Hair follicle dermal papilla cell (primary cell): Measurements from ENCODE around the gene PLVAP. TPM values are rescaled to one million over a fixed set of nuclear protein-coding genes. Genes with fewer than 3 reads are reported as not detected.

Experiments
- total RNA-seq: library from RNA; depleted of rRNA; stranded (reverse); fragments of >200 nt; gene quantifications from 2 replicates; pipeline ENCODE4 v1.2.3, GENCODE V29; 2012

The PLVAP gene
- total RNA-seq: under 0.01 TPM in 1 of 2 replicates, not detected in the other

GRCh38 chr19:17376935-17377600, at the start of gene PLVAP:
PLVAP (minus strand) TSS chr19:17377342; CDS start chr19:17377288, 54 bp downstream.

GRCh38 chr19:17419621-17420474, 42.7 kb upstream of the PLVAP start, which contains the start of gene MVB12A:
MVB12A (plus strand) TSS chr19:17420047; CDS start chr19:17420136, 89 bp downstream.

GRCh38 chr19:17405250-17406045, 28.3 kb upstream of the PLVAP start, which contains the start of gene BST2:
BST2 (minus strand) TSS chr19:17405630; CDS start chr19:17405575, 55 bp downstream.

GRCh38 chr19:17393914-17394313, 16.8 kb upstream of the PLVAP start, which contains the start of gene CCDC194:
CCDC194 (minus strand) TSS chr19:17394196; CDS start chr19:17394158, 38 bp downstream.

GRCh38 chr19:17336872-17337674, 40.1 kb downstream of the PLVAP start, which contains the start of gene GTPBP3:
GTPBP3 (plus strand) TSS chr19:17337553; CDS start chr19:17337612, 59 bp downstream.

GRCh38 chr19:17334414-17335409, 42.4 kb downstream of the PLVAP start, which contains the start of gene ANO8:
ANO8 (minus strand) TSS chr19:17334855; CDS start chr19:17334670, 185 bp downstream.

GRCh38 chr19:17309198-17309964, 67.8 kb downstream of the PLVAP start, which contains the start of gene DDA1:
DDA1 (plus strand) TSS chr19:17309563; CDS start chr19:17309655, 92 bp downstream.

GRCh38 chr19:17305517-17306284, 71.4 kb downstream of the PLVAP start, which contains the start of gene MRPL34:
MRPL34 (plus strand) TSS chr19:17305872; CDS start chr19:17305893, 21 bp downstream.

GRCh38 chr19:17303167-17303939, 73.8 kb downstream of the PLVAP start, which contains the start of gene ABHD8:
ABHD8 (minus strand) TSS chr19:17303425; CDS start chr19:17301616, 1,809 bp downstream.

Other genes starting within 250 kb of the PLVAP start
- 18.2 and 20.9 TPM in 2 replicates for gene USE1, start 162.0 kb downstream of the PLVAP start, total RNA-seq
- 2.9 and 4.9 TPM in 2 replicates for gene OCEL1, start 151.1 kb downstream of the PLVAP start, total RNA-seq
- 42.7 and 48.3 TPM in 2 replicates for gene NR2F6, start 131.4 kb downstream of the PLVAP start, total RNA-seq
- not detected in 2 replicates for gene USHBP1, start 112.6 kb downstream of the PLVAP start, total RNA-seq
- 58.9 and 79.5 TPM in 2 replicates for gene BABAM1, start 109.9 kb downstream of the PLVAP start, total RNA-seq
- gene ANKLE1, start 95.4 kb downstream of the PLVAP start, total RNA-seq: 0.65 TPM in 1 of 2 replicates, not detected in the other
- gene ABHD8, start 73.9 kb downstream of the PLVAP start, total RNA-seq: 16.7 and 18.2 TPM in 2 replicates
- gene MRPL34, start 71.5 kb downstream of the PLVAP start, total RNA-seq: 34.6 and 38.3 TPM in 2 replicates
- gene DDA1, start 67.8 kb downstream of the PLVAP start, total RNA-seq: 10.9 and 21.6 TPM in 2 replicates
- gene ANO8, start 42.5 kb downstream of the PLVAP start, total RNA-seq: 9.2 and 10.1 TPM in 2 replicates
- gene GTPBP3, start 39.8 kb downstream of the PLVAP start, total RNA-seq: 13.6 and 14.9 TPM in 2 replicates
- 0.49 TPM in 1 of 2 replicates, not detected in the other for gene CCDC194, start 16.9 kb upstream of the PLVAP start, total RNA-seq
- 15.1 and 31.6 TPM in 2 replicates for gene BST2, start 28.3 kb upstream of the PLVAP start, total RNA-seq
- gene MVB12A, start 42.7 kb upstream of the PLVAP start, total RNA-seq: 57.9 and 68.2 TPM in 2 replicates
- 0.12 TPM in 1 of 2 replicates, not detected in the other for gene TMEM221, start 71.3 kb upstream of the PLVAP start, total RNA-seq
- gene NXNL1, start 83.6 kb upstream of the PLVAP start, total RNA-seq: not detected in 2 replicates
- 71.6 and 87.1 TPM in 2 replicates for gene SLC27A1, start 93.2 kb upstream of the PLVAP start, total RNA-seq
- gene PGLS, start 134.3 kb upstream of the PLVAP start, total RNA-seq: 72.2 and 74.3 TPM in 2 replicates
- gene COLGALT1, start 178.3 kb upstream of the PLVAP start, total RNA-seq: 91.4 and 113 TPM in 2 replicates